HUES48 (cell line): ENCODE measurements around the gene SVOP.

Experiments used
- H3K27ac ChIP-seq: one replicate; pipeline ENCODE4 v1.7.0; 2013; ENCODE audit warnings: low read depth, low read length, inconsistent platforms
- H3K27me3 ChIP-seq: 2 replicates; pipeline ENCODE4 v1.6.1; 2013; ENCODE audit warnings: mild to moderate bottlenecking, low read length; ENCODE audit not compliant: control insufficient read depth, insufficient read depth
- H3K36me3 ChIP-seq: 2 replicates; pipeline ENCODE4 v1.6.1; 2013; ENCODE audit warnings: low read length; ENCODE audit not compliant: control insufficient read depth, insufficient read depth
- H3K4me1 ChIP-seq: 2 replicates; pipeline ENCODE4 v1.6.1; 2013; ENCODE audit warnings: mild to moderate bottlenecking, low read length; ENCODE audit not compliant: control insufficient read depth, insufficient read depth
- H3K4me3 ChIP-seq: 2 replicates; pipeline ENCODE4 v1.5.1; 2013; ENCODE audit warnings: mild to moderate bottlenecking, low read depth, low read length
- H3K9ac ChIP-seq: 2 replicates; pipeline ENCODE4 v1.6.1; 2013; ENCODE audit warnings: mild to moderate bottlenecking, low read depth, low read length, moderate library complexity
- H3K9me3 ChIP-seq: 2 replicates; pipeline ENCODE4 v1.6.1; 2013; ENCODE audit warnings: low read length; ENCODE audit not compliant: control insufficient read depth, insufficient read depth

Gene SVOP

DNA sequence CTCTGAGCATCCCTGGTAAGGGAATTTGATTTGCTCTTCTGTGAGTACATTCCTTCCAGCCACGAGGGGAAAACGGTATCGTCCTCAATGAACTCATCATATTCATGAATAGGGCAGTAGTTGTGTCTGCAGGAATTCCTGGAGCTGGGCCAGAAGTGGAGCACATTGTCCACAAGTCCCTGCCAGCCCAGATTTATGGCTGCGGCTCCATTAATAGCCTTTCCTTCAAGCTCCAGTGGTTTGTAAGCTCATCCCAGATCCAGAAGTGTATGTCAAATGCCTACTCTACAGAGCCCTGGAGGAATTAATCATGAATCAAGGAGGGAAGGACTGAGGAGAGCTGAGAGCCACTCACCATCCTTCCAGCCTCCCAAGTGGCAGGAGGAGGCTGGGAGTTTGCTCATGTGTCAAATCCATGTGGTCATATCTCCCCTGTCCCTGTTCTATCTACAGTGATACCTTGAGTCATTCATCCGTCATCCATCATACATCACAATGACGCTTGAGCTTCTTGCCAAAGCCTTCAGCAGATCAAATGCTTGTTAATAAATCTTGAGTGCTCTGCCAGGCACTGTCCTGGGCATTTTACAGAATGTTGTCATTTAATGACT lies 65.5 kb downstream of the SVOP start:
- H3K9me3 ChIP-seq = no peaks in the 10 kb centered on the region
- H3K4me3 ChIP-seq = no peak overlapping the region
- no peak overlapping the region for H3K9ac ChIP-seq
- no peaks in the 10 kb centered on the region for H3K4me1 ChIP-seq
- H3K27ac ChIP-seq = no peak overlapping the region
- no peaks in the 10 kb centered on the region for H3K27me3 ChIP-seq
- no peaks in the 10 kb centered on the region for H3K36me3 ChIP-seq

DNA sequence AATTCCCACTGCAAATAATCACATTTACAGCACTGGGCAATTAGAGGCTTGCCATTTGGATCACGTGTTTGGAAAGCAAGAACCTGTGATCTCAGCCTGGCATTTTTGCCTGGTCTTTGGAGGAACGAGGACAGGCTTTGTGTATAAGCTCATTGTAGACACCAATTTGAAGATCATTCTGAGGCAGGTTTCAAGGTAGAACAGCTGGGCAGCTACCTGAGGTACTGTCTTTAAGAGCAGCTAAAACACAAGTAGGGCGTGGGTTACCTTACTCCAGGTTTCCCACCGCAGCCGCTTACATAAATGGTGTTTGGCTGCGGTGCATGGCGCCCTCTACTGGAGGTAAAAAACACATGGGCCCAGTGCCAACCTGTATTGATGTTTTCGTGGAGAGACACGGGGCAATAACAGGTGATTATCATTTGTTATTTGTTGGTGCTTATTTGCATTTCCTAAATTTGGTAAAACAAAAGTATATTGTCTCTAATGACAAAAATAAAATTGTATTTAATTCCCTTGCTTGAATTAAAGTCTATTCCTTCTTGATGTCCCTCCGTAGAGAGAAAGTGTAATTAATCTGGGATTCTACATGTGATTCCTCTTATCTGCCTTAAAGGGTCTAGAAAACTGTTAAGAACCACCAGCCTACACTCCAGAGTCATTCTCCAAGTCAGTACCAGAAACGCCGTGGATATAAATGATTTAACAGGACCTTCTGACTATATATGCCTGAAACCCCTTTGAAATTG lies 69.7 kb downstream of the SVOP start:
- Histone ChIP-seq H3K27ac (no peak overlapping the region), H3K9me3 (0 out of 2 replicates have a peak, but pooled peaks cover 5% of the 10 kb centered on the region), H3K36me3 (no peaks in the 10 kb centered on the region), H3K4me3 (no peak overlapping the region), H3K4me1 (no peaks in the 10 kb centered on the region), H3K9ac (no peak overlapping the region), H3K27me3 (no peaks in the 10 kb centered on the region)

DNA sequence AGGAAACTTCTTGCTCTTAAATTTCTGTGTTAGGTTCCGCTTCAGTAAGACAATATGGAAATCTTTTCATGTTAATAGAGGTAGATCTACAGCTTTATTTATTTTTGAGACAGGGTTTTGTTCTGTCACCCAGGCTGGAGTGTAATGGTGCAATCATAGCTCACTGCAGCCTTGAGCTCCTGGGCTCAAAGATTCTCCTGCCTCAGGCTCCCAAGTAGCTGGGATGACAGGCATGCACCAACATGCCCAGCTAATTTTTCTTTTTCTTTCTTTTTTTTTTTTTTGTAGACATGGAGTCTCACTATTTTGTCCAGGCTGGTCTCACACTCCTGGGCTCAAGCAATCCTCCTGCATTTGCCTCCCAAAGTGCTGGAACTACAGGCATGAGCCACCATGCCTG lies 70.9 kb downstream of the SVOP start:
- Histone ChIP-seq H3K9ac (no peak overlapping the region), H3K27ac (no peak overlapping the region), H3K4me3 (no peak overlapping the region), H3K27me3 (no peaks in the 10 kb centered on the region), H3K9me3 (0 out of 2 replicates have a peak, but pooled peaks cover 5% of the 10 kb centered on the region), H3K4me1 (no peaks in the 10 kb centered on the region), H3K36me3 (no peaks in the 10 kb centered on the region)

DNA sequence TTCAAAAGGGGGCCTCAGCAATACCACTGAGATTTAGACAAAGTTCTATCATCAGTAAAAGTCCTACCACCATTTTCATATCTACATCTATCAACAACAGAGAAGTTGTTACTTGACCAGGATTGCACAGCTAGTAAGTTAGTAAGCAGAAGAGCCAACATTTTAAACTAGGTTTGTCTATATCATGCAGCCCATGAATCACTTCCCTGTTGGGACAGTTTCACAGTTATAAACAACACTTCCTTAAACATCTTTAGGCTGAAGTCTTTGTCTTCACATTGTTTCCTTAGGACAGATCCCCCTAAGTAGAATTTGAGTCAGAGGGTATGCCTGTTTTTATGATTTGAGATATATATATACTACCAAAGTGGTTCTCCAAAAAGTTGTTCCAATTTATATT lies 72.5 kb downstream of the SVOP start:
- no peaks in the 10 kb centered on the region for H3K27me3 ChIP-seq
- H3K4me1 ChIP-seq = no peaks in the 10 kb centered on the region
- H3K9me3 ChIP-seq = 0 out of 2 replicates have a peak, but pooled peaks cover 5% of the 10 kb centered on the region
- H3K4me3 ChIP-seq = no peak overlapping the region
- no peaks in the 10 kb centered on the region for H3K36me3 ChIP-seq
- no peak overlapping the region for H3K27ac ChIP-seq
- H3K9ac ChIP-seq = no peak overlapping the region

DNA sequence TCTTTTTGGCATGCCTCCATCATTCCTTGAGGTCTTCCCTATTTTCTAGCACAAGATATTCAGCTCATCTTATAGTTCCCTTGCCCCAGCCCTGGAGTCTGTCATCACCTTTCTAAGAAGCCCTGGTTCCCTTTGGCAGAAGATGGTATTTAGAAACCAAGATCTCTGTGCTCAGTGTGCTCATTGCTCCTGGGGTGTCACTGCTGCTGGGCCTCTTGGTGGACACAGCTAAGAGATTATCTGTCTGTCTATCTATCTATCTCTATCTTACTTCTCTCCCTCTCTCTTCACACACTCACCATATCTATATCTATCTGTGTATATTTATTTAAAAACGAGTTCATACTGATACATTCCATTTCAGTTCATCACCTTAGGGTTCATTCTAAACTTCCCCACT lies 73.8 kb downstream of the SVOP start:
- Histone ChIP-seq H3K4me3 (no peak overlapping the region), H3K9ac (no peak overlapping the region), H3K4me1 (no peaks in the 10 kb centered on the region), H3K36me3 (no peaks in the 10 kb centered on the region), H3K9me3 (0 out of 2 replicates have a peak, but pooled peaks cover 5% of the 10 kb centered on the region), H3K27me3 (no peaks in the 10 kb centered on the region), H3K27ac (no peak overlapping the region)

DNA sequence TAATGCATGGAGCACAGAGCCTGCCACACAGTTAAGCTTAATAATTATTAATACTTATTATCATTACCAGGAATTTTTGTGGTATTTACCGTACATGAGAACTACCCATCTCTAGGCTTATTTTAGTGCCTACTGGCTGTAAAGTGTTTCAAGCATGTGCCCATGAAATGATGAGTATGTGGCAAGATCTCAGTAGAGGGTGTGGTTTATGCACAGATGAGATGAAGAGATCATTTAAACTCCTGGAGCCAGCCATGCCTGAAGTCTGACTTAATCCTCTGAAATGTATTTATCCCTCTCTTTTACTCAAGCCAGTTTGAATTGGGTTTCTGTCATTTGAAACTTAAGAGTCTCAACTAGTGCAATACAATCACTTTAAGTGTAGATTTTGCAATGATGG lies 80.7 kb downstream of the SVOP start:
- no peaks in the 10 kb centered on the region for H3K36me3 ChIP-seq
- no peak overlapping the region for H3K9ac ChIP-seq
- no peaks in the 10 kb centered on the region for H3K4me1 ChIP-seq
- no peaks in the 10 kb centered on the region for H3K9me3 ChIP-seq
- H3K4me3 ChIP-seq = no peak overlapping the region
- H3K27ac ChIP-seq = no peak overlapping the region
- H3K27me3 ChIP-seq = no peaks in the 10 kb centered on the region

DNA sequence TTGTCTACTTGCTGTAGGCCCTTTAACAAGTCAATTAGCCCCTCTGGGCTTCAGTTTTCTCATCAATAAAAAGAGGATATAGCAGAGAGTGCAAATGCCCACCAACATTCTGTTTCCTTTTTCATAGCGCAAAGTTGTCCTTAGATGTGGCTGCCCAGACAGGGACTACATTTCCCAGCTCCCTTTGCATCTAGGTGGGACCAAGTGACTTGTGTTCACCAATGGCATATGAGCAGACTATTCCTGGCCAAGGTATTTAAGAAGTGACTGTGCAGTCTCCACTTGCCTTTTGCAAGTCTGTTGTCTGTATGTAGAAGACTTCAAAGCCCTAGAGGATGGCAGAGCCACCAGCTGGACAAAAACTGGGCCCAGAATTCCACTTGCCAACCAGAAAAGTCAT lies 81.3 kb downstream of the SVOP start:
- Histone ChIP-seq H3K36me3 (no peaks in the 10 kb centered on the region), H3K9ac (no peak overlapping the region), H3K9me3 (no peaks in the 10 kb centered on the region), H3K27me3 (no peaks in the 10 kb centered on the region), H3K27ac (no peak overlapping the region), H3K4me1 (no peaks in the 10 kb centered on the region), H3K4me3 (no peak overlapping the region)

DNA sequence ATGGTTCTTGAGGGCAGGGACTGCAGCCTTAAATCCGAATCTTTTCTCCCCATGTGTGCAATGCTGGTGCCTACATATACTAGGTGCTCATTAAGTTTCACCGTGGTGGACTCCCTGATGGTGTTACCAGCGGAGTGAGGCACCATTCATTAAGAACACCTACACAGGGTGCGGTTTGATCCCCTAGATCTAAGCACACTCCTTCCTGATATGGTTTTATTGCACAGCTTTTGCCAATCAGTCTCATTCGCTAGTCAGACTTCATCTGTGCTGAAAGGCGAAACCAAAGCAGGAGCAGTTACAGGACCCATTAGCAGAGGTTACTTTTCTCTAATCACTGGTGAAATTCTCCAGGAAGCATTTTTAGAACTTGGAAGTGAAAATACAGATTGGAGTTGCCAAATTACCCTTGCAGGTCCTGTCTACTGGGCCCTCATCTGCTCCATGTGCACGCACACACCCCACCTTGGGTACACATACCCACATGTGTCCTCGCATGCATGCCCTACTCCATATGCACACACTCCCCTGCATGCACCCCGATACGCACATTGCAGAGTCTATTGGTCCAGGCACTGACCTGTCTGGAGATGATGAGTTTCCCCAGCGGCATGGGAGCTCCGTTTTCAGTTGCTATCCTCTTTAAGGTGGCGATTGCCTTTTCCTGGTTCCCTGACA lies 82.5 kb downstream of the SVOP start:
- no peaks in the 10 kb centered on the region for H3K4me1 ChIP-seq
- no peaks in the 10 kb centered on the region for H3K27me3 ChIP-seq
- H3K36me3 ChIP-seq = no peaks in the 10 kb centered on the region
- H3K9me3 ChIP-seq = no peaks in the 10 kb centered on the region
- H3K27ac ChIP-seq = no peak overlapping the region
- H3K9ac ChIP-seq = no peak overlapping the region
- H3K4me3 ChIP-seq = no peak overlapping the region

DNA sequence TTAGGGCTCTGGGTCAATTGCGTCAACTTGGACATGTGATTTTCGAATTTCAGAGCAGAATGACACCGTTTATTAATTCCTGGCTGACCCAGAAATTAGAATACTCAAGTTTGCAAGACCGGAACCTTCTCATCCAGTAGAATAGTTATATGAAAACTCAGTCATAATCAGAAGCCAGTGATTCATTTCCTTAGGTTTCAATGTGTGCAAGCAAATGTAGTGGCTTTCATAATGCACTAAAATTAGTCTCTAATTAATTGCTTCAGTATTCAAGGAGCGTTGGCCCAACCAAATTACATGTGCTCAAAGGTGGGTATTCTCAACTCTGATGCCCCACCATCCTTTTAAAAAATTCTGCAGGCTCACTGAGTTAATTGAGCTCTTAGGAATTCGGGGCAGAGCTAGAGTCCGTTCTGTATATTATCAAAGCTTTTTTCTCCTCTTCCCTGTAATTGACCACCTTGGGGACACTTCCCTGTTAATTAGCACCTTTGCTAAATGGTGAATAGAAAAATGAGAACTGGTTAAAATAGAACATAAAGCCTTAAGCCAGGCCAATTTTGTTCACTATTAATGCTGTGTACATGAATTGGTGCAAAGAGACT lies 85.6 kb downstream of the SVOP start:
- Histone ChIP-seq H3K9me3 (no peaks in the 10 kb centered on the region), H3K4me1 (0 out of 2 replicates have a peak, but pooled peaks cover 3% of the 10 kb centered on the region), H3K27ac (no peak overlapping the region), H3K9ac (no peak overlapping the region), H3K36me3 (no peaks in the 10 kb centered on the region), H3K4me3 (no peak overlapping the region), H3K27me3 (no peaks in the 10 kb centered on the region)

DNA sequence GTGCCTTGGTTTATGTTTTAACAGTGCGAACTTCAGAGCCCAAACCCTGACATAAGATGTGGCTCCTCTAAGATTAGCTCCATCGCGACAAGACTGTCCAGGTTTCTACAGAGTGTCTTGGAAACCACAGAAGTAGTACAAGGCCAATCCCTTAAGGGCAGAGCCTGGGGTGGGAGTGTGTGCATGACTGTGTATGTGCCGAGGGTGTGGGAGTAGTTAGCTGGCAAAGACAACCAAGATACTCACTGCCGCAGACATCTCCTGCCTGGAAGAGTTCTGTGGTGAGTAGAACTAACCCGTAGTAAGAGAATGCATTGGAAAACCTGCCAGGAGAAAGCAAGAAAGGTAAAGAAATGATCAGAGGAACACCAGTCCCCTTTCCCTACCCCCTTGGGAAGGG lies 86.9 kb downstream of the SVOP start:
- Histone ChIP-seq H3K4me1 (0 out of 2 replicates have a peak, but pooled peaks cover 3% of the 10 kb centered on the region), H3K36me3 (no peaks in the 10 kb centered on the region), H3K27ac (no peak overlapping the region), H3K9ac (no peak overlapping the region), H3K9me3 (no peaks in the 10 kb centered on the region), H3K27me3 (no peaks in the 10 kb centered on the region), H3K4me3 (no peak overlapping the region)

DNA sequence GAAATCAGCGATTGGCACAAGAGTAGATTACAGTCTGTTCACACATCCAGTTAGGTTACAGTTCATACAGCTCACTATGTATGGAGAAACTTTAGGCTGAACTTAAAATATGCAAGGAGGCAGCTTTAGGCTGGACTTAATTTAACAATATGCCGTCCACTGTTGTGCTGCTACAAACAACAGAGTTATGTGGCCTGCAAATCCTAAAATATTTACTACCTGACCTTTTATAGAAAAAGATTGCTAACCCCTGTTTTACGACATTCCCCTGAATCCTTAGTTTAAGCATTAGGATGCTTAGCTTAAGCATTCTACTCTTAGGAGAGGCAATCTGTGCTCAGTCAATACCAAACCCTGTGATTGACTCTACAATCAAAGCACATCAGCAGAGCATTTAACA lies 90.1 kb downstream of the SVOP start:
- H3K4me1 ChIP-seq = 0 out of 2 replicates have a peak, but pooled peaks cover 3% of the 10 kb centered on the region
- peaks cover 3% of the 10 kb centered on the region; the same call in 1 of the 2 replicates for H3K9me3 ChIP-seq
- H3K27ac ChIP-seq = no peak overlapping the region
- H3K36me3 ChIP-seq = no peaks in the 10 kb centered on the region
- H3K27me3 ChIP-seq = no peaks in the 10 kb centered on the region
- H3K9ac ChIP-seq = no peak overlapping the region
- H3K4me3 ChIP-seq = no peak overlapping the region
